CD8-positive, alpha-beta memory T cell (primary cell): ENCODE results near the gene CWC27. TPM values are rescaled to one million over a fixed set of nuclear protein-coding genes. Genes with fewer than 3 reads are reported as not detected.

Experiments
- CTCF ChIA-PET: fragments of 350-600 bp; sonication (Branson Sonifier 250); formaldehyde crosslinking; loops from one replicate; lab custom pipeline; 2021; ENCODE audit warnings: antibody characterized with exemption; lab: Charles Lee
- POLR2A ChIA-PET: fragments of 350-600 bp; sonication (Branson Sonifier 250); formaldehyde crosslinking; loops from one replicate; lab custom pipeline; 2021; ENCODE audit warnings: antibody characterized with exemption; lab: Charles Lee
- DNase-seq, 5 donors: peaks; one replicate each; pipeline versions ENCODE4 v3.0.0 to v3.0.0-alpha.2; 2020 to 2022; ENCODE audit warnings: mixed read lengths in 1 of 5
- H3K27ac ChIP-seq: one replicate; pipeline ENCODE4 v1.7.0; 2013; ENCODE audit warnings: low read depth, mild to moderate bottlenecking, low read length, moderate library complexity
- H3K27me3 ChIP-seq: 2 replicates; pipeline ENCODE4 v1.7.0; 2013; ENCODE audit warnings: low read length, mild to moderate bottlenecking; ENCODE audit not compliant: insufficient read depth, poor library complexity, severe bottlenecking
- H3K36me3 ChIP-seq: 2 replicates; pipeline ENCODE4 v1.7.0; 2013; ENCODE audit warnings: mild to moderate bottlenecking, low read length, moderate library complexity; ENCODE audit not compliant: insufficient read depth
- H3K4me1 ChIP-seq: 2 replicates; pipeline ENCODE4 v1.7.0; 2013; ENCODE audit warnings: mild to moderate bottlenecking, low read length, moderate library complexity; ENCODE audit not compliant: insufficient read depth
- H3K4me3 ChIP-seq: 2 replicates; pipeline ENCODE4 v1.7.0; 2013; ENCODE audit warnings: mild to moderate bottlenecking, low read length
- H3K9me3 ChIP-seq: 2 replicates; pipeline ENCODE4 v1.7.0; 2013; ENCODE audit warnings: mild to moderate bottlenecking, low read length
- H3K27ac Mint-ChIP-seq, 8 donors: one replicate each; pipeline ENCODE4 v1.8.0; 2020 to 2021; ENCODE audit warnings: mixed read lengths in 8 of 8, mild to moderate bottlenecking in 6 of 8, inconsistent platforms in 3 of 8, moderate library complexity in 3 of 8
- H3K27me3 Mint-ChIP-seq, 2 donors: one replicate each; pipeline ENCODE4 v1.8.0; 2020 to 2021; ENCODE audit warnings: mixed read lengths in 2 of 2, mild to moderate bottlenecking in 1 of 2, moderate library complexity in 1 of 2
- H3K36me3 Mint-ChIP-seq, 3 donors: one replicate each; pipeline ENCODE4 v1.8.0; 2020 to 2021; ENCODE audit warnings: mixed read lengths in 3 of 3, inconsistent platforms in 1 of 3, mild to moderate bottlenecking in 1 of 3
- H3K4me1 Mint-ChIP-seq, 3 donors: one replicate each; pipeline ENCODE4 v1.8.0; 2020 to 2021; ENCODE audit warnings: mixed read lengths in 3 of 3, inconsistent platforms in 1 of 3, mild to moderate bottlenecking in 1 of 3
- H3K4me3 Mint-ChIP-seq, 7 donors: one replicate each; pipeline ENCODE4 v1.8.0; 2020 to 2021; ENCODE audit warnings: mixed read lengths in 7 of 7, mild to moderate bottlenecking in 6 of 7, moderate library complexity in 4 of 7, inconsistent platforms in 2 of 7
- H3K9me3 Mint-ChIP-seq, 5 donors: one replicate each; pipeline ENCODE4 v1.8.0; 2020 to 2022; ENCODE audit warnings: mixed read lengths in 5 of 5, mild to moderate bottlenecking in 3 of 5, moderate library complexity in 2 of 5, inconsistent platforms in 1 of 5
- polyA plus RNA-seq: library from polyadenylated mRNA; unstranded; fragments of 300-500 nt; fragmentation: Illumina TruSeq; gene quantifications from one replicate; pipeline ENCODE4 v1.2.3, GENCODE V29; 2021
- total RNA-seq, 2 experiments: library from RNA; stranded (reverse); gene quantifications; one replicate each; pipeline ENCODE4 v1.2.3, GENCODE V29; 2021

Gene CWC27
- total and polyA plus RNA-seq, 3 experiments from 2014 or later: 32.8 to 38.0 (median 36.3) TPM

- H3K36me3 Mint-ChIP-seq: peaks cover 11 to 30% (median 13%) of the 10 kb centered on the region in 3 donors
- Histone ChIP-seq H3K4me1 (no peaks in the 10 kb centered on the region), H3K27me3 (no peaks in the 10 kb centered on the region), H3K9me3 (no peaks in the 10 kb centered on the region), H3K27ac (no peak overlapping the region), H3K4me3 (no peak overlapping the region), H3K36me3 (no peaks in the 10 kb centered on the region)
- no peaks in the 10 kb centered on the region for H3K27me3 Mint-ChIP-seq
- H3K4me3 Mint-ChIP-seq: no peak overlapping the region
- DNase-seq: no peak
- no peaks in the 10 kb centered on the region for H3K4me1 Mint-ChIP-seq
- H3K9me3 Mint-ChIP-seq: no peaks in the 10 kb centered on the region
- POLR2A ChIA-PET: no interaction called here
- no peak overlapping the region for H3K27ac Mint-ChIP-seq
- CTCF ChIA-PET: interaction anchor here (0.7 kb wide), 1 partner anchor 328 kb away, joined by 3 read pairs; no protein-coding TSS in a partner anchor
These were observed 65.3 kb downstream of the CWC27 start for GRCh38 chr5:64834037-64834436.

- no peak overlapping the region for H3K4me3 Mint-ChIP-seq
- no peaks in the 10 kb centered on the region for H3K4me1 Mint-ChIP-seq
- Histone ChIP-seq H3K9me3 (no peaks in the 10 kb centered on the region), H3K4me1 (no peaks in the 10 kb centered on the region), H3K4me3 (no peak overlapping the region), H3K27me3 (no peaks in the 10 kb centered on the region), H3K27ac (no peak overlapping the region), H3K36me3 (no peaks in the 10 kb centered on the region)
- CTCF ChIA-PET: no interaction called here
- H3K36me3 Mint-ChIP-seq: peaks cover 16 to 27% (median 17%) of the 10 kb centered on the region in 3 donors
- no peaks in the 10 kb centered on the region for H3K27me3 Mint-ChIP-seq
- no peaks in the 10 kb centered on the region for H3K9me3 Mint-ChIP-seq
- no peak for DNase-seq
- POLR2A ChIA-PET: no interaction called here
- H3K27ac Mint-ChIP-seq: no peak overlapping the region
These were observed 65.9 kb downstream of the CWC27 start for GRCh38 chr5:64834611-64835010.

DNA sequence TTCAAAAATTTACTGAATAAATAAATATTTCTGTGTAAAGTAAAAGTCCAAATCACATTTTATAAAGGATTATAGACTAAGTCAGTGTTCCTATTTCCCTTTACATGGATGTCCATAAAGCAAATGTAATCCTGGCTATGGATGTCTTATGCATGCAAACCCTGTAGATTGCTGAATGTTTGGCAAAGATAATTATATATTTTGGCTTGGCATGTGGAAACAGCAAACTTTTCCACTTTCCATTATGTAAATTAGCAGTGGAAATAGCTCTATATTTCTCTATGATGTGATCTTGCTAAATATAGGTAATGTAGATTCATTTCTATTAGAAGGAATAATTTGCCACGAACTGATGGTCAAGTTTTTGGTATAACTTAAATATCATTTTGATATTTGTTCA lies 66.5 kb downstream of the CWC27 start:
- DNase-seq: no peak
- Mint-ChIP-seq H3K4me1 (no peaks in the 10 kb centered on the region), H3K36me3 (peaks cover 11 to 25% (median 19%) of the 10 kb centered on the region in 3 donors), H3K4me3 (no peak overlapping the region), H3K9me3 (no peaks in the 10 kb centered on the region), H3K27me3 (no peaks in the 10 kb centered on the region), H3K27ac (no peak overlapping the region)
- Histone ChIP-seq H3K27ac (no peak overlapping the region), H3K36me3 (no peaks in the 10 kb centered on the region), H3K27me3 (no peaks in the 10 kb centered on the region), H3K4me1 (no peaks in the 10 kb centered on the region), H3K4me3 (no peak overlapping the region), H3K9me3 (no peaks in the 10 kb centered on the region)
- CTCF ChIA-PET: no interaction called here
- POLR2A ChIA-PET: no interaction called here

DNA sequence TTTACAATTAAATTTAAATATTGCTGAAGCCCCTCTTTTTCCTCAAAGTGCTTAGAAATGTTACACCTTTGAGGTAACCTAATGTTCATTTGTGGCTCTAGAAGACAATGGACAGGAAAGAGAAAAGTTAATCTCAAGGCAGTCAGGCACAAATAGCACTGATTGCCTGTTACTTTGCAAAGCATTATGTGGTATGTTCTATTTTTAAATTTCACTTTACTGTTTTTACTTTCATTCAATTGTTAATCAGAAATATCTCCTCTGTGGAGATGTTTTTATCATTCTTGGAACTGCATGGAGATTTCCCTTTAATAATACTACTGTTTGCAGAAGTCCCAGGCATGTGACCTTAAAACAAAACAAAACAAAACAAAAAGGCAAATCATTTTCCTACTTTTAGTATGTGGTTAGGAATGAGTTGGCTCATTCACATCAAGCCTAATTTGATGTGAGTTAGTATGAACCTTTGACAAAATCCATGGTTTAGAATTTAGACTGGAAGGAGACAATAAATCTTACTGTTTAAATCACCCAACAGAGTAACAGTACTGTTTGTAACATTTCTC lies 67.5 kb downstream of the CWC27 start:
- no peak for DNase-seq
- H3K36me3 Mint-ChIP-seq: peaks cover 20 to 32% (median 21%) of the 10 kb centered on the region in 3 donors
- Histone ChIP-seq H3K9me3 (no peaks in the 10 kb centered on the region), H3K4me1 (no peaks in the 10 kb centered on the region), H3K4me3 (no peak overlapping the region), H3K27me3 (no peaks in the 10 kb centered on the region), H3K27ac (no peak overlapping the region), H3K36me3 (no peaks in the 10 kb centered on the region)
- no peaks in the 10 kb centered on the region for H3K4me1 Mint-ChIP-seq
- H3K27ac Mint-ChIP-seq: no peak overlapping the region
- no peaks in the 10 kb centered on the region for H3K27me3 Mint-ChIP-seq
- peaks cover 0 to 8% (median 0%) of the 10 kb centered on the region in 5 donors for H3K9me3 Mint-ChIP-seq
- POLR2A ChIA-PET: no interaction called here
- no peak overlapping the region for H3K4me3 Mint-ChIP-seq
- CTCF ChIA-PET: no interaction called here

DNA sequence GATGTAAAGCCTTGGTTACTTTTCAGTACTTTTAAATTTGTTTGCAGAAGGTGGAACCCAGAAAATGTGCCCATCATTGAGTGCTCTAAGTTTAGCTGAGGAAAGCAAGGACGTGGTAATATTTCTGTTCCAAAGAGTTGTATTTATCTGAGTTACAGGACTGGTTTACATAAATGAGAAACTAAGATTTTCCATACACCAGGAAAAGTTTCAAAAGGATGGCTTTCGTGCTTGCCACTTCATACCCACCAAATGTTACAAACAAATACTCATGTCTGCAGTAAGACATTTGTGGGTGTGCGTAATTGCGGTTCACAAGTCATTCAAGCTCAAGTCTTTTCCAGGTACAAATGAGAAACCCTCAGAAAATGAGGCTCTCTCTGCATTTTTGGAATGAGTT lies 68.1 kb downstream of the CWC27 start:
- no peaks in the 10 kb centered on the region for H3K4me1 Mint-ChIP-seq
- H3K4me3 Mint-ChIP-seq: no peak overlapping the region
- peaks cover 0 to 8% (median 0%) of the 10 kb centered on the region in 5 donors for H3K9me3 Mint-ChIP-seq
- H3K27me3 ChIP-seq: no peaks in the 10 kb centered on the region
- no peaks in the 10 kb centered on the region for H3K36me3 ChIP-seq
- H3K4me1 ChIP-seq: no peaks in the 10 kb centered on the region
- H3K27me3 Mint-ChIP-seq: no peaks in the 10 kb centered on the region
- H3K36me3 Mint-ChIP-seq: peaks cover 23 to 34% (median 24%) of the 10 kb centered on the region in 3 donors
- no peaks in the 10 kb centered on the region for H3K9me3 ChIP-seq
- ChIA-PET POLR2A (no interaction called here), CTCF (no interaction called here)
- DNase-seq: no peak
- H3K27ac ChIP-seq: no peak overlapping the region
- no peak overlapping the region for H3K27ac Mint-ChIP-seq
- no peak overlapping the region for H3K4me3 ChIP-seq

DNA sequence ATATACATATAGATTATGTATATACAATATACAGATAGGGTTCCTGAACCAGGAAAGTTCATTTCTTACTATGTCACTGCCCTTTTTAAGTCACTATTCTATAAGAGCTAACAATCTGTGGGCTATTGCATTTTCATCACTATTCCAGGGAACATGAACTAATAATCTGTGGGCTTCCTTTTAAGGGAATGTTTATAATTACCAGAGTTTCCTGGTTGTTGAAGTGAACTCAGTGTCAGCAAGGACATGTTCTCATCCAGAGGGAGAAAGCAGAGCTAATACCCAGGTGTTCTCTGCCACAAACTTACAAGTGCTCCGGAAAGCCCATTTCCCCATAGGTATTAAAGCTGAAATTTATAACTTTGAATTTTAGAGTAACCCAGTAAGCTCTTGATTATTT lies 69.6 kb downstream of the CWC27 start:
- peaks cover 0 to 8% (median 0%) of the 10 kb centered on the region in 5 donors for H3K9me3 Mint-ChIP-seq
- CTCF ChIA-PET: no interaction called here
- Histone ChIP-seq H3K27me3 (no peaks in the 10 kb centered on the region), H3K36me3 (no peaks in the 10 kb centered on the region), H3K4me3 (no peak overlapping the region), H3K4me1 (no peaks in the 10 kb centered on the region), H3K27ac (no peak overlapping the region), H3K9me3 (no peaks in the 10 kb centered on the region)
- peaks cover 26 to 45% (median 33%) of the 10 kb centered on the region in 3 donors for H3K36me3 Mint-ChIP-seq
- no peak overlapping the region for H3K4me3 Mint-ChIP-seq
- H3K27me3 Mint-ChIP-seq: no peaks in the 10 kb centered on the region
- DNase-seq: no peak
- H3K27ac Mint-ChIP-seq: no peak overlapping the region
- POLR2A ChIA-PET: no interaction called here
- H3K4me1 Mint-ChIP-seq: no peaks in the 10 kb centered on the region

DNA sequence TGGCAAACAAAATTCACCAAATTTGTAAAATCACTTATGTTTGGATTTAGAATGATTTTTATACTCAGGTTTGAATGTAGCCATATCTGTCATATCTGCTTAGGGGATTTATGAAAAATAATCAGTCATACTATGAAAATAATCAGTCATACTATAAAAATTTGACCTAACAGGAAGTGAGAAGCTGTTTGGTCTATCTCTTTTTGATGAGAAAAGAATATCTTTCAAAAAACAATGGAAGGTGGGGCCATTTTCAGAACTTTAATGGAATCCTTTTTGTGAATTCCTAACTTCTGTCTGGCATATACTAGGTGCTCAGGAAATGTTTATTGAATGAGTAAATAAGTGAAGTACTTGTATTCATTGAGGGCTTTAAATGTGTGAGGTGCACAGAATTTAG lies 70.1 kb downstream of the CWC27 start:
- no peak for DNase-seq
- Histone ChIP-seq H3K27me3 (no peaks in the 10 kb centered on the region), H3K9me3 (no peaks in the 10 kb centered on the region), H3K4me1 (no peaks in the 10 kb centered on the region), H3K4me3 (no peak overlapping the region), H3K36me3 (no peaks in the 10 kb centered on the region), H3K27ac (no peak overlapping the region)
- ChIA-PET CTCF (no interaction called here), POLR2A (no interaction called here)
- Mint-ChIP-seq H3K4me3 (no peak overlapping the region), H3K9me3 (peaks cover 0 to 8% (median 0%) of the 10 kb centered on the region in 5 donors), H3K27ac (no peak overlapping the region), H3K27me3 (no peaks in the 10 kb centered on the region), H3K36me3 (peaks cover 26 to 46% (median 36%) of the 10 kb centered on the region in 3 donors), H3K4me1 (no peaks in the 10 kb centered on the region)

- Mint-ChIP-seq H3K27ac (no peak overlapping the region), H3K4me3 (no peak overlapping the region), H3K9me3 (peaks cover 3 to 11% (median 6%) of the 10 kb centered on the region in 5 donors), H3K36me3 (peaks cover 24 to 56% (median 47%) of the 10 kb centered on the region in 3 donors), H3K4me1 (no peaks in the 10 kb centered on the region), H3K27me3 (no peaks in the 10 kb centered on the region)
- Histone ChIP-seq H3K27me3 (no peaks in the 10 kb centered on the region), H3K4me3 (no peak overlapping the region), H3K27ac (no peak overlapping the region), H3K36me3 (peaks cover 5% of the 10 kb centered on the region), H3K4me1 (no peaks in the 10 kb centered on the region), H3K9me3 (peaks cover 9% of the 10 kb centered on the region)
- POLR2A ChIA-PET: no interaction called here
- DNase-seq: no peak
- CTCF ChIA-PET: no interaction called here
These were observed 71.2 kb downstream of the CWC27 start for GRCh38 chr5:64839936-64840335.
